HK-2 (cell line): ENCODE measurements around the gene SUPT6H.

Experiments used
- DNase-seq: peaks from one replicate; pipeline ENCODE4 v3.0.0-alpha.2; 2018; ENCODE audit not compliant: unreplicated experiment

The SUPT6H gene

DNA sequence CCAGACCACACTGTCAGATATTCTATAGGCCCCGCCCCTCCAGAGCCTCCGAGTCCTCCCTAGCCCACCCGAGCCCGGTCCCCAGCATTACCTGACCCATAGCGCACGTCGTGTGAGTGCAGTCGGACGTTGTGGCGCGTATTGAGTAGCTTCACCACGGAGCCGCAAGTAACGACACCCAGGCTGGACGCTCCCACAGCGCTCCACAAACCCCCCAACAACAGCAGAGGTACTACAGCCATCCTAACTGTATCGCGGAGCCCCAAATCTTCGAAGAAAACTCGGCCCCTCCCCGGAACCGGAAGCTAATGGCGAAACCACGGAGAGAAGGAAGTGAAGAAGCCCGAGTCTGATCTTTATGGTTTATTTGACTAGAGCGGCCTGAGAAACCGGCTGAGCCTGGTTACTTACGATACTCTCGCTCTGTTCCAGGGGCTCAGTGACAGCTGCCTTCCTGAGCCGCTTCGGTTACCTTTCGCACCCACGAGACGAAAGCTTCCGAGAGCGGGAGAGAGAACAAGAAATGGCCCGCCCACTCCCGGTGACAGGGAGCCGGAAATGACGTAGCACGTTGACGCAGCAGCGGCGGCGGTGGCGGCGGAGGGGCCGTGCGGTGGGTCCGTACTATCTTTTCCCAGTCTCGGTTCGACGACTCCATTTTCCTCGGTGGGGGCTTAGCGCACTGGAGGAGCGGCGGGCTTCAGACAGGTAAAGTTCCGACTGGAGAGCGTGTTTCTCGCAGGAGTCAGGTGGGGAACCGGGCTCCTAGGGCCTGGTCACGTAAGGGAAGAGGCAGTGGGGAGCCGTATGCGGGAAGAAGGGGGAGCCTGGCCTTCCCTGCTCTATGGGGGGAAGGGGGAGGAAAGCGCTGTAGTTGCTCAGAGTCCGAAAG, at the start of gene SUPT6H, which contains the start of gene SDF2:
Gene SUPT6H (plus strand): TSS at position 571 of the 892 bp plus-strand sequence. CDS start 11,197 bp downstream, outside the sequence.
Gene SDF2 (minus strand): TSS at position 272 of the 892 bp plus-strand sequence. CDS start 30 bp downstream, at position 242.
- DNase-seq: peak; percentile 89

DNA sequence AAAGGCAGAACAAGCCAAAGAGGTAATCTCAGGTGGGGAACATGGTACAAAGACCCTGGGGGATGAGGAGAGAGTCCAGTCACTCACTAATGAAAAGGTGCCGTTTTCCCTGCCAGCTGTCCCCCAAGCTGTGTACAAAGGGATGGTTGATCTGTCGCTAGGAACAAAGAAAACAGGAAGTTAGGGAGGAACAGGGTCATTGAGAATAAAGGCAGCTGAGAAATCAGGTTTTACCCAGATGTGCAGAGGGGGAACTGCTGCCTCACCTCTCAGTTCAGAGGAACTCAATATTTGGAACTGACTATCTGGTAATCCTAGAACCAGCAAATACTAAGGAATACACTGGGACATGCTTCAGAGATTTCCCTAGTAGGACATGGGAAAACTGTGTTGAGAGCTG, 49.5 kb upstream of the SUPT6H start:
- DNase-seq: no peak

GRCh38 chr17:28612936-28613872, 48.8 kb upstream of the SUPT6H start:
- no peak for DNase-seq

DNA sequence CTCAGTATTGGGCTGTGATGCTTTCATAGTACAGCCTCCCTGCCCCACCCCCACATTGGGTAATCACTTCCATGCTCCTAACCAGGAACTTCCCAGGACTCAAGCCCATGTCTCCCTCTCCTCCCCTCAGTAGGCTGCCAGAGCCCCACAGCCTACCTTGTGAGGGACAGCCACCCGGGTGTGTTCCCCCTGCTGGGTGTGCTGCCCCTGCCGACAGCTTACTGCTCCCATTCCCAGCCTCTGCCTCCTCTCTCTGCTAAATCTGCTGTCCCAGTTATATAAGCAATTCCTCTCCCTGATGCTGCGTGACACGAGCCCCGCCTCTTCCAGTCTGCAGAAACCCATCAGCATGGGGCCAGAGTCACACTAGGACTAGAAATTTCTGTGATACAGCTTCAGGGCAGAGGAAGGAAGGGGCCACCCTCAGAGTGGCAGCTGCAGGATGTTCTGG, 48.0 kb upstream of the SUPT6H start, which contains the start of gene RSKR:
Gene RSKR (minus strand): TSS at position 255 of the 451 bp plus-strand sequence. CDS start 24 bp downstream, at position 231.
- no peak for DNase-seq

DNA sequence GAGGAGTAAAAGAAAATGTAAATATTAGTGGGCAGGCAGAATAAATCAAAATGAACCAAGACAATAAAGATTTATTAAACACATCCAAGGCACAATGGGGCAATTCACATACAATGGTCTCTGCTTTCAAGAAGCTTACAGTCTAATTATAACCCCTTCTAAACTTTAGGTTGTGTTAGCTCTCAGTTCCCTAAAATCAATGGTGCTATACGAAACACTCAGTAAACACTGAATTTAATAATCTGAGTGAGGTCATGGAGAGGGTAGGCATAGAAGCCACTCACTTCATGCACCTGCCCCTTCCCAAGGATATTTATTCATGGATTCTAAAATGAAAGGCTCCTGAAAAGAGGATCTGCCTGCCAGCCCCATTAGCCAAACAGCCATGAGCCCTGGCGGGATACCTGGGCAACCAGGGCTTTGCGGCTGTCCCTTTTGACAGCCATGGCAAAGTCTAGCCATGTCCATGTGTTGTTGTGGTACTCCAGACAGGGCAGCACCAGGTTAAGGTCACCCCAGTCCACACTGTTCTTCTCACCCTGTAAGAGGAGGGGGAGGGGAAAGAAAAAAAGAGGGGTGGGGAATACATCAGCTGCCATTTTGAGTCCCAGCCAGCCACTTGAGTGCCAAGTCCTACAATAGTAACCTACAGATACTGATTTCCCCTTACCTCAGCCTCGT, 46.6 kb upstream of the SUPT6H start:
- DNase-seq: no peak

DNA sequence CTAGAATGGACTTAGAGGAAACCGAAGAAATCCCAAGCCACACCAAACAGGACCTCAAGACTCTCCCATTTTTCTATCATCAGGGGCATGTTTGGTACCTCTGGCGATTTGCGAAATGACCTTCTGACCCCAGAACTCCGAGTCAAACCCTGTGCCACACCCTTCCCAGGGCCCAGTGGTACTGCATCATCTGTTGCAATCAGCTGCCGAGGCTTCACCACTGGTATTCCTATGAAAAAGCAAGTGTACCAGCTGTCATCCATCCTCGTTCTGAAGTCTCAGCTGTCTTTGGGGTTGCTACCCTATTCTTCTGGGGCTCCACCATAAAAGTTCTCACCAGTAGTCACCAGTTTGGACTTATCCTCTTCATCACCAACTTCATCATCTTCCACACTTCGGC, 45.7 kb upstream of the SUPT6H start:
- DNase-seq: no peak

GRCh38 chr17:28618464-28618863, 43.5 kb upstream of the SUPT6H start:
- DNase-seq: no peak

DNA sequence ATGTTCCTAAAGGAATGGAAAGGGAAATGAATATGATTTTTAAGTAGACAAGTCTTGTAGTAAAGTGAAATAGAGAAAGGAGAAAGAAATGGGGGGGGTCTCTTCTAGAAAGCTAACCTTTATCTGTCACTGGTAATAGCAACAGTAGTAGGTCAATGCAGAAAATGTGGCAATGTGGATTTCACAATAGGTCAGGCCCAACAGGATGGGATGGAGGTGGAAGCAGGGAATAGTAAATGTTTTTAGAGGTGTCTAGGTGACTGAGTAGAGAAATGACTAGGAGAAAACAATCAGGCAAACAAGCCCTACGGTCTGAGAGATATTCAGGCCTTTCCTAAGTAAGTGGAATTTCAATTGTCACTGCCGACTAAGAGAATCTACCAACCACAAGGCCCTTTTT, 42.0 kb upstream of the SUPT6H start:
- DNase-seq: no peak

- DNase-seq: no peak
Observed at GRCh38 chr17:28622186-28622585, 39.8 kb upstream of the SUPT6H start.

DNA sequence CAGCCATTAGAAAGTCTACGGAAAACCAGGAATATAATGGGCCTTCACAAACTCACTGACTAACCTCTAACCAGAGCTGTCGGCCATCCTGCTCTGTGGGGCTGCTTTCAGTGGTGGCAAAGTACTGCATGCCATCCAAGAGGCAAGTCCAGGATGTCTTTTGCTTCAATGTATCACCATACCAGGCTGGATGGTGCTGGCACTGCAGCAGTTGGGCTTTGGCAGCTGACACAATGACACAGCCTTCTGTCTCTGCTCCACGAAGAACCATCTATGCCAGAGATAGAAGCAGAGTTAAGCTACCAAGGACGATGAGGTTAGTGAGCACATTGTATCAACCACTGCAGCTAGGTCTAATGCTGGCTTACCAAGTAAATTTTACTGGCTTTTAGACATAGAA, 38.3 kb upstream of the SUPT6H start:
- DNase-seq: no peak

GRCh38 chr17:28624148-28624547, 37.9 kb upstream of the SUPT6H start:
- DNase-seq: no peak

GRCh38 chr17:28626818-28627217, 35.2 kb upstream of the SUPT6H start:
- no peak for DNase-seq

GRCh38 chr17:28634206-28634865, 27.7 kb upstream of the SUPT6H start:
- no peak for DNase-seq

- no peak for DNase-seq
Observed at GRCh38 chr17:28635506-28635905, 26.5 kb upstream of the SUPT6H start.

DNA sequence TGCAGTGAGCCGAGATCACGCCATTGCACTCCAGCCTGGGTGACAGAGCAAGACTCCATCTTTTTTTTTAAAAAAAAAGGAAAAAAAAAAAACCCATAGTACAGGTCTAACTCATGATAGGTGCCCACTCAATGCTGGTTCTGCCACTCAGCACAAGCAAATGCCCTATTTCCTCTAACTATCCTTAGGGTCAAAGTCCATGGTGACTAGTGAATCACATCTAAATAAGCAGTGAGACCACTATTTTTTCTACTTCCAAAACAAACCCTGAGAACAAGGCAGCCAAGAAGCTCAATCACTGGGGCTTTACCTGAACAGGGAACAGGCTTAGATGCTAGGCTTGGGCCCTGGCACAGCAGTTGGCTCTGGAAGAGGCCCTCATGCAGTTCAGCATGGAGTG, 20.4 kb upstream of the SUPT6H start:
- no peak for DNase-seq

GRCh38 chr17:28643983-28644786, 17.8 kb upstream of the SUPT6H start:
- peak; percentile 28 for DNase-seq

- peak; percentile 95 for DNase-seq
Observed at GRCh38 chr17:28644787-28645575, 17.0 kb upstream of the SUPT6H start, which contains the start of gene BLTP2. TSS of gene BLTP2 (minus strand) at chr17:28645158. CDS start at chr17:28645056, 102 bp downstream.

DNA sequence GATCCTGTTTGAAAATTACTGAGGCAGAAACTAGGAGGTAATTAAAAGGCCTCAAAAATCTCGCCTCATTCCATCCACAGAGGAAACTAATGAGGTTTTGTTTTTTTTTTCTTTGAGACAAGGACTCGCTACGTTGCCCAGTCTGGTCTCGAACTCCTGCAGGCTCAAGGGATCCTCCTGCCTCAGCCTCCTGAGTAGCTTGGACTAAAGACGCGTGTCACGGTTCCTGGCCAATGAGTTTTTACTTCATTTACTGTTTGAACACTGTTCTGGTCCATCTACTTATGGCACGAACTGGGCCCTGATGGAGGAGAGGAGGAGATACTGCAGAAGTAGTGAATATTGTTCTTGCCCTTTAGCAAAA, 16.4 kb upstream of the SUPT6H start:
- DNase-seq: no peak

GRCh38 chr17:28646039-28646754, 15.8 kb upstream of the SUPT6H start:
- DNase-seq: no peak
